ENCODE data around the gene PLN.

Gene PLN

GRCh38 chr6:118548136-118548535, at the start of gene PLN:
PLN (plus strand) TSS chr6:118548296; CDS start chr6:118558922, 10,626 bp downstream.
- Histone ChIP-seq H3K27me3 (ENCODE audit: control insufficient read depth in 1 of 2, insufficient read depth in 2 of 2, low read length in 2 of 2) (no peaks in the 10 kb centered on the region), H3K4me3 (ENCODE audit: low read depth in 1 of 2, low read length in 2 of 2) (peak within 1 kb of the TSS; percentile 17 to 66), H3K4me1 (ENCODE audit: insufficient read depth, low read length) (peaks cover 6% of the 10 kb centered on the region), H3K9me3 (ENCODE audit: low read length) (no peaks in the 10 kb centered on the region), H3K36me3 (ENCODE audit: insufficient read depth, low read length) (no peaks in the 10 kb centered on the region), H3K9ac (ENCODE audit: low read length) (peak within 1 kb of the TSS; percentile 61), H3K27ac (ENCODE audit: low read depth, low read length) (peak within 1 kb of the TSS; percentile 70)

GRCh38 chr6:118500130-118501015, 47.7 kb upstream of the PLN start:
- Histone ChIP-seq H3K9me3 (ENCODE audit: low read length) (no peaks in the 10 kb centered on the region), H3K4me3 (ENCODE audit: low read depth in 1 of 2, low read length in 2 of 2) (no peak overlapping the region), H3K27me3 (ENCODE audit: control insufficient read depth in 1 of 2, insufficient read depth in 2 of 2, low read length in 2 of 2) (no peaks in the 10 kb centered on the region), H3K9ac (ENCODE audit: low read length) (no peak overlapping the region), H3K27ac (ENCODE audit: low read depth, low read length) (no peak overlapping the region), H3K36me3 (ENCODE audit: insufficient read depth, low read length) (no peaks in the 10 kb centered on the region), H3K4me1 (ENCODE audit: insufficient read depth, low read length) (peaks cover 6% of the 10 kb centered on the region)

- Histone ChIP-seq H3K27me3 (ENCODE audit: control insufficient read depth in 1 of 2, insufficient read depth in 2 of 2, low read length in 2 of 2) (no peaks in the 10 kb centered on the region), H3K36me3 (ENCODE audit: insufficient read depth, low read length) (no peaks in the 10 kb centered on the region), H3K4me1 (ENCODE audit: insufficient read depth, low read length) (peaks cover 6% of the 10 kb centered on the region), H3K27ac (ENCODE audit: low read depth, low read length) (no peak overlapping the region), H3K9ac (ENCODE audit: low read length) (no peak overlapping the region), H3K9me3 (ENCODE audit: low read length) (no peaks in the 10 kb centered on the region), H3K4me3 (ENCODE audit: low read depth in 1 of 2, low read length in 2 of 2) (no peak overlapping the region)
Measured at GRCh38 chr6:118501099-118501498, 47.0 kb upstream of the PLN start.

GRCh38 chr6:118501765-118502164, 46.3 kb upstream of the PLN start:
- H3K4me3 ChIP-seq (ENCODE audit: low read depth in 1 of 2, low read length in 2 of 2), result no peak overlapping the region
- no peak overlapping the region for H3K9ac ChIP-seq (ENCODE audit: low read length)
- peaks cover 6% of the 10 kb centered on the region for H3K4me1 ChIP-seq (ENCODE audit: insufficient read depth, low read length)
- no peaks in the 10 kb centered on the region for H3K36me3 ChIP-seq (ENCODE audit: insufficient read depth, low read length)
- H3K27me3 ChIP-seq (ENCODE audit: control insufficient read depth in 1 of 2, insufficient read depth in 2 of 2, low read length in 2 of 2), result no peaks in the 10 kb centered on the region
- no peaks in the 10 kb centered on the region for H3K9me3 ChIP-seq (ENCODE audit: low read length)
- no peak overlapping the region for H3K27ac ChIP-seq (ENCODE audit: low read depth, low read length)

- no peak overlapping the region for H3K27ac ChIP-seq (ENCODE audit: low read depth, low read length)
- H3K9me3 ChIP-seq (ENCODE audit: low read length), result no peaks in the 10 kb centered on the region
- H3K4me1 ChIP-seq (ENCODE audit: insufficient read depth, low read length), result peaks cover 6% of the 10 kb centered on the region
- H3K27me3 ChIP-seq (ENCODE audit: control insufficient read depth in 1 of 2, insufficient read depth in 2 of 2, low read length in 2 of 2), result no peaks in the 10 kb centered on the region
- H3K36me3 ChIP-seq (ENCODE audit: insufficient read depth, low read length), result no peaks in the 10 kb centered on the region
- no peak overlapping the region for H3K9ac ChIP-seq (ENCODE audit: low read length)
- H3K4me3 ChIP-seq (ENCODE audit: low read depth in 1 of 2, low read length in 2 of 2), result no peak overlapping the region
Measured at GRCh38 chr6:118502169-118502568, 45.9 kb upstream of the PLN start.

GRCh38 chr6:118504611-118505010, 43.5 kb upstream of the PLN start:
- Histone ChIP-seq H3K27me3 (ENCODE audit: control insufficient read depth in 1 of 2, insufficient read depth in 2 of 2, low read length in 2 of 2) (no peaks in the 10 kb centered on the region), H3K4me3 (ENCODE audit: low read depth in 1 of 2, low read length in 2 of 2) (no peak overlapping the region), H3K9ac (ENCODE audit: low read length) (no peak overlapping the region), H3K9me3 (ENCODE audit: low read length) (no peaks in the 10 kb centered on the region), H3K4me1 (ENCODE audit: insufficient read depth, low read length) (peaks cover 6% of the 10 kb centered on the region), H3K27ac (ENCODE audit: low read depth, low read length) (no peak overlapping the region), H3K36me3 (ENCODE audit: insufficient read depth, low read length) (no peaks in the 10 kb centered on the region)

GRCh38 chr6:118505656-118506055, 42.4 kb upstream of the PLN start:
- no peaks in the 10 kb centered on the region for H3K9me3 ChIP-seq (ENCODE audit: low read length)

GRCh38 chr6:118506071-118506638, 41.9 kb upstream of the PLN start:
- Histone ChIP-seq H3K27me3 (ENCODE audit: control insufficient read depth in 1 of 2, insufficient read depth in 2 of 2, low read length in 2 of 2) (no peaks in the 10 kb centered on the region), H3K9ac (ENCODE audit: low read length) (no peak overlapping the region), H3K36me3 (ENCODE audit: insufficient read depth, low read length) (no peaks in the 10 kb centered on the region), H3K4me3 (ENCODE audit: low read depth in 1 of 2, low read length in 2 of 2) (no peak overlapping the region), H3K9me3 (ENCODE audit: low read length) (no peaks in the 10 kb centered on the region), H3K4me1 (ENCODE audit: insufficient read depth, low read length) (peaks cover 2% of the 10 kb centered on the region), H3K27ac (ENCODE audit: low read depth, low read length) (no peak overlapping the region)

More at GRCh38 chr6:118505656-118506055, 42.4 kb upstream of the PLN start:
- Histone ChIP-seq H3K27me3 (ENCODE audit: control insufficient read depth in 1 of 2, insufficient read depth in 2 of 2, low read length in 2 of 2) (no peaks in the 10 kb centered on the region), H3K36me3 (ENCODE audit: insufficient read depth, low read length) (no peaks in the 10 kb centered on the region), H3K4me1 (ENCODE audit: insufficient read depth, low read length) (peaks cover 6% of the 10 kb centered on the region), H3K4me3 (ENCODE audit: low read depth in 1 of 2, low read length in 2 of 2) (no peak overlapping the region), H3K9ac (ENCODE audit: low read length) (no peak overlapping the region), H3K27ac (ENCODE audit: low read depth, low read length) (no peak overlapping the region)

- no peaks in the 10 kb centered on the region for H3K27me3 ChIP-seq (ENCODE audit: control insufficient read depth in 1 of 2, insufficient read depth in 2 of 2, low read length in 2 of 2)
- H3K9ac ChIP-seq (ENCODE audit: low read length), result no peak overlapping the region
- no peaks in the 10 kb centered on the region for H3K4me1 ChIP-seq (ENCODE audit: insufficient read depth, low read length)
- H3K4me3 ChIP-seq (ENCODE audit: low read depth in 1 of 2, low read length in 2 of 2), result no peak overlapping the region
- no peak overlapping the region for H3K27ac ChIP-seq (ENCODE audit: low read depth, low read length)
- H3K36me3 ChIP-seq (ENCODE audit: insufficient read depth, low read length), result no peaks in the 10 kb centered on the region
- no peaks in the 10 kb centered on the region for H3K9me3 ChIP-seq (ENCODE audit: low read length)
Measured at GRCh38 chr6:118507636-118508035, 40.5 kb upstream of the PLN start.

GRCh38 chr6:118509009-118509617, 39.0 kb upstream of the PLN start:
- H3K36me3 ChIP-seq (ENCODE audit: insufficient read depth, low read length), result no peaks in the 10 kb centered on the region
- H3K27me3 ChIP-seq (ENCODE audit: control insufficient read depth in 1 of 2, insufficient read depth in 2 of 2, low read length in 2 of 2), result no peaks in the 10 kb centered on the region
- H3K4me1 ChIP-seq (ENCODE audit: insufficient read depth, low read length), result no peaks in the 10 kb centered on the region
- no peak overlapping the region for H3K27ac ChIP-seq (ENCODE audit: low read depth, low read length)
- H3K9me3 ChIP-seq (ENCODE audit: low read length), result no peaks in the 10 kb centered on the region
- H3K4me3 ChIP-seq (ENCODE audit: low read depth in 1 of 2, low read length in 2 of 2), result no peak overlapping the region
- no peak overlapping the region for H3K9ac ChIP-seq (ENCODE audit: low read length)

- Histone ChIP-seq H3K9ac (ENCODE audit: low read length) (no peak overlapping the region), H3K4me1 (ENCODE audit: insufficient read depth, low read length) (no peaks in the 10 kb centered on the region), H3K27me3 (ENCODE audit: control insufficient read depth in 1 of 2, insufficient read depth in 2 of 2, low read length in 2 of 2) (no peaks in the 10 kb centered on the region), H3K27ac (ENCODE audit: low read depth, low read length) (no peak overlapping the region), H3K36me3 (ENCODE audit: insufficient read depth, low read length) (no peaks in the 10 kb centered on the region), H3K9me3 (ENCODE audit: low read length) (no peaks in the 10 kb centered on the region), H3K4me3 (ENCODE audit: low read depth in 1 of 2, low read length in 2 of 2) (no peak overlapping the region)
Measured at GRCh38 chr6:118511930-118512715, 36.0 kb upstream of the PLN start.
